HepG2 (cell line): ENCODE data around the gene ZNF79. TPM values are rescaled to one million over a fixed set of nuclear protein-coding genes. Genes with fewer than 3 reads are reported as not detected.

ENCODE experiments used
- HNRNPUL1 ChIP-seq: fragments of 200-400 bp; formaldehyde crosslinking; IDR thresholded peaks from 2 replicates; pipeline ENCODE4 v1.6.1; 2017; ENCODE audit warnings: low read depth, mild to moderate bottlenecking, low read length, moderate library complexity
- JDP2 ChIP-seq: sonication (generic); formaldehyde crosslinking; IDR thresholded peaks from 2 replicates; pipeline ENCODE4 v1.8.1; 2022; ENCODE audit warnings: missing genetic modification reagents, borderline replicate concordance
- MTF2 ChIP-seq: sonication (generic); formaldehyde crosslinking; IDR thresholded peaks from 2 replicates; pipeline ENCODE4 v1.5.0; 2020; ENCODE audit warnings: missing genetic modification reagents, borderline replicate concordance
- NFATC3 ChIP-seq: sonication (generic); formaldehyde crosslinking; IDR thresholded peaks from 2 replicates; pipeline ENCODE4 v1.5.1; 2020; ENCODE audit warnings: mild to moderate bottlenecking, missing genetic modification reagents
- REPIN1 ChIP-seq: sonication (generic); formaldehyde crosslinking; IDR thresholded peaks from 2 replicates; pipeline ENCODE4 v1.8.0; 2022; ENCODE audit warnings: missing genetic modification reagents, low read depth, mild to moderate bottlenecking, borderline replicate concordance
- RFXAP ChIP-seq: sonication (generic); formaldehyde crosslinking; IDR thresholded peaks from 2 replicates; pipeline ENCODE4 v1.4.0; 2020; ENCODE audit warnings: missing genetic modification reagents, borderline replicate concordance
- SALL1 ChIP-seq: sonication (generic); formaldehyde crosslinking; IDR thresholded peaks from 2 replicates; pipeline ENCODE4 v1.8.0; 2022; ENCODE audit warnings: mild to moderate bottlenecking, missing genetic modification reagents
- SAP130 ChIP-seq: IDR thresholded peaks from 2 replicates; pipeline ENCODE4 v1.6.1; 2016; ENCODE audit warnings: low read depth
- SP1 ChIP-seq, 2 experiments: fragments of 450-650 bp in 1 of 2; sonication (generic) in 1 of 2; formaldehyde crosslinking in 1 of 2; IDR thresholded peaks; 2 replicates each; pipeline versions ENCODE4 v1.4.0 to v1.6.1; 2016 to 2020; ENCODE audit warnings: missing genetic modification reagents in 1 of 2
- ZNF3 ChIP-seq: IDR thresholded peaks from 2 replicates; pipeline ENCODE4 v1.7.0; 2017; ENCODE audit warnings: inconsistent platforms
- ZNF441 ChIP-seq: sonication (generic); formaldehyde crosslinking; IDR thresholded peaks from 2 replicates; pipeline ENCODE4 v1.7.0; 2021; ENCODE audit warnings: missing genetic modification reagents, borderline replicate concordance
- ZNF564 ChIP-seq: sonication (generic); formaldehyde crosslinking; IDR thresholded peaks from 2 replicates; pipeline ENCODE4 v1.8.1; 2023; ENCODE audit warnings: mild to moderate bottlenecking, missing genetic modification reagents
- ZNF724P ChIP-seq: sonication (generic); formaldehyde crosslinking; IDR thresholded peaks from 2 replicates; pipeline ENCODE4 v1.8.0; 2022; ENCODE audit warnings: missing genetic modification reagents, borderline replicate concordance
- ZNF75D ChIP-seq: sonication (generic); formaldehyde crosslinking; IDR thresholded peaks from 2 replicates; pipeline ENCODE4 v1.8.1; 2023; ENCODE audit warnings: missing genetic modification reagents, mild to moderate bottlenecking, borderline replicate concordance
- ZNF850 ChIP-seq: sonication (generic); formaldehyde crosslinking; conservative IDR thresholded peaks from 2 replicates; pipeline ENCODE4 v1.9.0; 2021; ENCODE audit warnings: mild to moderate bottlenecking, missing genetic modification reagents
- polyA plus RNA-seq, 8 experiments: library from polyadenylated mRNA; depleted of rRNA in 3 of 8; stranded (reverse) in 7 of 8; unstranded in 1 of 8; fragments of >200 nt; fragmentation: Illumina TruSeq in 4 of 8; extraction: Trizol in 4 of 8; gene quantifications; 2 replicates each; pipeline versions ENCODE4 v1.2.1 to v1.2.3, GENCODE V29; 2011 to 2016; ENCODE audit warnings: low read depth in 4 of 8, missing spikeins in 1 of 8, mixed read lengths in 1 of 8; ENCODE audit not compliant: insufficient read depth in 1 of 8
- total RNA-seq, 5 experiments: library from RNA; depleted of rRNA; stranded (reverse); fragments of >200 nt; fragmentation: Illumina TruSeq; extraction: Trizol; gene quantifications; 2 replicates each; pipeline ENCODE4 v1.2.3, GENCODE V29; 2016; ENCODE audit warnings: low read depth in 1 of 5
- TF ChIP-seq, protein P1 (sequence below): sonication (generic); formaldehyde crosslinking; IDR thresholded peaks from 2 replicates; pipeline ENCODE4 v1.4.0; 2020; ENCODE audit warnings: missing genetic modification reagents, borderline replicate concordance
- TF ChIP-seq, protein P2 (sequence below): sonication (generic); formaldehyde crosslinking; IDR thresholded peaks from 2 replicates; pipeline ENCODE4 v1.4.0; 2020; ENCODE audit warnings: mild to moderate bottlenecking, missing genetic modification reagents
- TF ChIP-seq, protein P3 (sequence below): sonication (generic); formaldehyde crosslinking; IDR thresholded peaks from 2 replicates; pipeline ENCODE4 v1.8.1; 2023; ENCODE audit warnings: missing genetic modification reagents, mild to moderate bottlenecking, borderline replicate concordance
- TF ChIP-seq, protein P4 (sequence below): sonication (generic); formaldehyde crosslinking; IDR thresholded peaks from 2 replicates; pipeline ENCODE4 v1.8.1; 2023; ENCODE audit warnings: mild to moderate bottlenecking, inconsistent platforms, moderate library complexity, missing genetic modification reagents, borderline replicate concordance
- TF ChIP-seq, protein P5 (sequence below): sonication (generic); formaldehyde crosslinking; IDR thresholded peaks from 2 replicates; pipeline ENCODE4 v1.4.0; 2020; ENCODE audit warnings: mild to moderate bottlenecking, missing genetic modification reagents
- TF ChIP-seq, protein P6 (sequence below): IDR thresholded peaks from 2 replicates; pipeline ENCODE4 v1.6.1; 2016; ENCODE audit warnings: missing biosample characterization, missing genetic modification reagents, low read depth

ZNF79 gene
- total and polyA plus RNA-seq, 2 of the 13 experiments (the other 11 are each of a cell fraction or from before 2014, with no cell fraction given) = 3.7 to 8.1 TPM

DNA sequence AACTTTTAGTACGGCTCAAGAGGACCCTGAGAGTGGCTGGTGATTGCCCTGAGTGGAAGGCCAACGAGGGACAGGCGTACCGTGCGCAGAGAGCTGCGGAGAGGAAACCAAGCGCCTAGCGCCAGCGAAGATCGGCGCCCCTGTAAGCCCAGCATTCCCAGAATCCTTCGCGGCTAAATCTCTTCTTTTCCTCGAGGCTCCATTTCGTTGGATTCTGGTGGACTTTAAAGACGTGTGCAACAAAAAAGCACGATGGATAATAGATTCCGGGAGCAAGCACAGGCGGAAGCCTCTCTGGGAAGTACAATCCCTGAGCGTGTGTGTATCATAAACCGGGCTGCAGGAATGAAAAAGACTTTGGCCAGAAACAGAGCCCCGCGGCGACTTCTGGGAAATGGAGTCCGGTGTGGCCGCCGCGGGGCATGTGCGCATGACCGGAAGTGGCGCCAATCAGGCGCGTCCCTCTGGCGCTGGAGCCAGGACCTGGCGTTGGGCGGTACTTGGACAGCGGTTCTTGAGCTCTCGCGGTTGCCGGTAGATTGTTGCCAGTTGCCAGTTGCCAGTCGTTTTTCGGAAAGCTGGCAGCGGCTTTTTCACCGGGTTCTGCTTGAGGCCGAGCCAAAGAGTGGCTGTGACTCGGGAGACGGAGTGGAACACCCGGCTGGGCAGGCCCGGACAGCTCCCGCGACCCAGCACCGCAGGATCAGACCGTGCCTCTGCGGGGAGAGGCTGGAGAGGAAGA is at the start of gene ZNF79 (continued):
- TF ChIP-seq ZNF564 (0 out of 2 replicates have a peak, but pooled peaks have one; percentile 13), REPIN1 (CRISPR knock-in tag) (peak; percentile 56; the same call in 1 of the 2 replicates), ZNF724P (CRISPR knock-in tag) (0 out of 2 replicates have a peak, but pooled peaks have one; percentile 24), ZNF75D (CRISPR knock-in tag) (no peak), SP1 (IDR thresholded peaks at IDR 0.05) (no peak), SP1 (CRISPR knock-in tag; IDR thresholded peaks at IDR 0.05) (no peak), JDP2 (CRISPR knock-in tag) (no peak), NFATC3 (CRISPR knock-in tag) (0 out of 2 replicates have a peak, but pooled peaks have one; percentile 49), SALL1 (CRISPR knock-in tag) (peak; percentile 27; the same call in 1 of the 2 replicates), ZNF441 (peak; percentile 17; the same call in 1 of the 2 replicates), MTF2 (no peak), HNRNPUL1 (no peak), ZNF3 (no peak), SAP130 (CRISPR knock-in tag) (peak; percentile 95), RFXAP (CRISPR knock-in tag) (0 out of 2 replicates have a peak, but pooled peaks have one; percentile 23), ZNF850 (CRISPR knock-in tag) (no peak)
- TF ChIP-seq, protein P1, sequence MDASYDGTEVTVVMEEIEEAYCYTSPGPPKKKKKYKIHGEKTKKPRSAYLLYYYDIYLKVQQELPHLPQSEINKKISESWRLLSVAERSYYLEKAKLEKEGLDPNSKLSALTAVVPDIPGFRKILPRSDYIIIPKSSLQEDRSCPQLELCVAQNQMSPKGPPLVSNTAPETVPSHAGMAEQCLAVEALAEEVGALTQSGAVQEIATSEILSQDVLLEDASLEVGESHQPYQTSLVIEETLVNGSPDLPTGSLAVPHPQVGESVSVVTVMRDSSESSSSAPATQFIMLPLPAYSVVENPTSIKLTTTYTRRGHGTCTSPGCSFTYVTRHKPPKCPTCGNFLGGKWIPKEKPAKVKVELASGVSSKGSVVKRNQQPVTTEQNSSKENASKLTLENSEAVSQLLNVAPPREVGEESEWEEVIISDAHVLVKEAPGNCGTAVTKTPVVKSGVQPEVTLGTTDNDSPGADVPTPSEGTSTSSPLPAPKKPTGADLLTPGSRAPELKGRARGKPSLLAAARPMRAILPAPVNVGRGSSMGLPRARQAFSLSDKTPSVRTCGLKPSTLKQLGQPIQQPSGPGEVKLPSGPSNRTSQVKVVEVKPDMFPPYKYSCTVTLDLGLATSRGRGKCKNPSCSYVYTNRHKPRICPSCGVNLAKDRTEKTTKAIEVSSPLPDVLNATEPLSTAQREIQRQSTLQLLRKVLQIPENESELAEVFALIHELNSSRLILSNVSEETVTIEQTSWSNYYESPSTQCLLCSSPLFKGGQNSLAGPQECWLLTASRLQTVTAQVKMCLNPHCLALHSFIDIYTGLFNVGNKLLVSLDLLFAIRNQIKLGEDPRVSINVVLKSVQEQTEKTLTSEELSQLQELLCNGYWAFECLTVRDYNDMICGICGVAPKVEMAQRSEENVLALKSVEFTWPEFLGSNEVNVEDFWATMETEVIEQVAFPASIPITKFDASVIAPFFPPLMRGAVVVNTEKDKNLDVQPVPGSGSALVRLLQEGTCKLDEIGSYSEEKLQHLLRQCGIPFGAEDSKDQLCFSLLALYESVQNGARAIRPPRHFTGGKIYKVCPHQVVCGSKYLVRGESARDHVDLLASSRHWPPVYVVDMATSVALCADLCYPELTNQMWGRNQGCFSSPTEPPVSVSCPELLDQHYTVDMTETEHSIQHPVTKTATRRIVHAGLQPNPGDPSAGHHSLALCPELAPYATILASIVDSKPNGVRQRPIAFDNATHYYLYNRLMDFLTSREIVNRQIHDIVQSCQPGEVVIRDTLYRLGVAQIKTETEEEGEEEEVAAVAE (CRISPR knock-in tag) = peak; percentile 15; the same call in 1 of the 2 replicates
- TF ChIP-seq, protein P2, sequence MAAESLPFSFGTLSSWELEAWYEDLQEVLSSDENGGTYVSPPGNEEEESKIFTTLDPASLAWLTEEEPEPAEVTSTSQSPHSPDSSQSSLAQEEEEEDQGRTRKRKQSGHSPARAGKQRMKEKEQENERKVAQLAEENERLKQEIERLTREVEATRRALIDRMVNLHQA = no peak
- TF ChIP-seq, protein P3, sequence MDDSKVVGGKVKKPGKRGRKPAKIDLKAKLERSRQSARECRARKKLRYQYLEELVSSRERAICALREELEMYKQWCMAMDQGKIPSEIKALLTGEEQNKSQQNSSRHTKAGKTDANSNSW (CRISPR knock-in tag) = 0 out of 2 replicates have a peak, but pooled peaks have one; percentile 32
- TF ChIP-seq, protein P4, sequence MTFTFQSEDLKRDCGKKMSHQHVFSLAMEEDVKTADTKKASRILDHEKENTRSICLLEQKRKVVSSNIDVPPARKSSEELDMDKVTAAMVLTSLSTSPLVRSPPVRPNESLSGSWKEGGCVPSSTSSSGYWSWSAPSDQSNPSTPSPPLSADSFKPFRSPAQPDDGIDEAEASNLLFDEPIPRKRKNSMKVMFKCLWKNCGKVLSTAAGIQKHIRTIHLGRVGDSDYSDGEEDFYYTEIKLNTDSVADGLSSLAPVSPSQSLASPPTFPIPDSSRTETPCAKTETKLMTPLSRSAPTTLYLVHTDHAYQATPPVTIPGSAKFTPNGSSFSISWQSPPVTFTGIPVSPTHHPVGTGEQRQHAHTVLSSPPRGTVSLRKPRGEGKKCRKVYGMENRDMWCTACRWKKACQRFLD (CRISPR knock-in tag) = no peak; the same call in 1 of the 2 replicates
- TF ChIP-seq, protein P5, sequence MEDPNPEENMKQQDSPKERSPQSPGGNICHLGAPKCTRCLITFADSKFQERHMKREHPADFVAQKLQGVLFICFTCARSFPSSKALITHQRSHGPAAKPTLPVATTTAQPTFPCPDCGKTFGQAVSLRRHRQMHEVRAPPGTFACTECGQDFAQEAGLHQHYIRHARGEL (CRISPR knock-in tag) = no peak
- TF ChIP-seq, protein P6, sequence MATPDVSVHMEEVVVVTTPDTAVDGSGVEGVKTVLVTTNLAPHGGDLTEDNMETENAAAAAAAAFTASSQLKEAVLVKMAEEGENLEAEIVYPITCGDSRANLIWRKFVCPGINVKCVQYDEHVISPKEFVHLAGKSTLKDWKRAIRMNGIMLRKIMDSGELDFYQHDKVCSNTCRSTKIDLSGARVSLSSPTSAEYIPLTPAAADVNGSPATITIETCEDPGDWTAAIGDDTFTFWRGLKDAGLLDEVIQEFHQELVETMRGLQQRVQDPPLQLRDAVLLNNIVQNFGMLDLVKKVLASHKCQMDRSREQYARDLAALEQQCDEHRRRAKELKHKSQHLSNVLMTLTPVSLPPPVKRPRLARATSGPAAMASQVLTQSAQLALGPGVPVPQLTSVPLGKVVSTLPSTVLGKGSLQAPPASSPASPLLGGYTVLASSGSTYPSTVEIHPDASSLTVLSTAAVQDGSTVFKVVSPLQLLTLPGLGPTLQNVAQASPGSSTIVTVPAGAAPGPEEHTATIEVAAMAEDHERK = no peak
